Measurements from ENCODE around the gene MAGED1. TPM values are rescaled to one million over a fixed set of nuclear protein-coding genes. Genes with fewer than 3 reads are reported as not detected.
A peak's percentile ranks its signal among the peaks of the same experiment; 100 is the strongest.

Gene MAGED1
- total and polyA plus RNA-seq, 2 of the 8 experiments (the other 6 are each of a cell fraction or from before 2014, with no cell fraction given): 91.0 to 91.1 TPM

DNA sequence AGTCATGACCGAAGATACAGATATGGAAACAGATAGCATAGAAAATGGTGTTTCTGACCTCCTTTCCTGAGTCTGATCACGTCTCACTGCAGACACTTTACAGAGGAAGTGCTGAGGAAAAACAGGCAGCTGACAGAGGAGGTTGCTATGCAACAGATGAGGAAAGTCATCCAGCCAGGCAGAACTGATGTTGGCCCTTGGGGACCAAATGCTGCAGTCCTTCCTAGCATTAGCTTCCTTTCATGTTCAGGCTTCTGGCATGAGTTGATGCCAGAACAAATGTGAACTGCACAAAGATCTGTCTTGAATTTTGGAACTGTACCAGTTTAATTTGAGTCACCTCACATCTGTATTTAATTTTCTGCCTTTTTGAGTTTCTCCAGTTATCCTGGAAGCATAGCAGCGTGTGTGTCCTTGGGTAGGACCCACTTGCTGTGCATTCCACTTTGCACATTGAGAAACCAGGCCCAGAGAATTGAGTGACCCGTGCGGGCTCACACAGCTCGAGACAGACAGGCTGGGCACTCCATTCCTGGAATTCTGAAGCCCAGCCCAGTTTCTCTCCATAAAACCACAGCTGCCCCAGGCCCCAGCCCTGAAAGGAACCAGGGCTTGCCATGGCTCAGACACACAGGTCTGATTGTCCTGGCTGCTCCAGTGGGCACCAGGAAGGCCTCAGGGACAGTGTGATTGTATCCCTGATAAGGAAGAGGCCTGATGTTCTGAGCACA is 1.4 kb upstream of the MAGED1 start:
- no peak overlapping the region for H4K5ac ChIP-seq (ENCODE audit: insufficient read length, low read depth, low read length)
- no peak overlapping the region for H2AK5ac ChIP-seq (ENCODE audit: low read depth, low read length)
- DNase-seq (ENCODE audit: low read depth in 1 of 2, low spot score in 2 of 2): no peak
- POLR2A ChIA-PET (ENCODE audit: partially characterized antibody): interaction anchor here (2.0 to 3.7 kb wide), 2 partner anchors 12 to 39 kb away, joined by 7 to 13 read pairs; no protein-coding TSS in a partner anchor
- H2BK5ac ChIP-seq (ENCODE audit: low read depth, low read length): no peak overlapping the region
- FAIRE-seq: peak; percentile 77
- no peaks in the 10 kb centered on the region for H3K79me2 ChIP-seq (ENCODE audit: control insufficient read depth in 1 of 2, insufficient read depth in 2 of 2, low read length in 2 of 2)
- H3K4me3 ChIP-seq (ENCODE audit: extremely low read depth in 1 of 4, insufficient read depth in 2 of 4, low read depth in 3 of 4, low read length in 4 of 4): no peak overlapping the region
- no peak overlapping the region for H2AFZ ChIP-seq (ENCODE audit: low read length)
- H3K9ac ChIP-seq (replicated peaks in 1 of 4; ENCODE audit: extremely low read depth in 1 of 4, low read depth in 3 of 4, low read length in 3 of 4): no peak overlapping the region
- no peak overlapping the region for H4K91ac ChIP-seq (replicated peaks; ENCODE audit: insufficient read length, low read length)
- H3K14ac ChIP-seq (ENCODE audit: insufficient read length): no peak overlapping the region
- H2BK20ac ChIP-seq (ENCODE audit: low read length): no peak overlapping the region
- no peaks in the 10 kb centered on the region for H3K79me1 ChIP-seq (ENCODE audit: low read depth, low read length)
- no peak overlapping the region for H2BK120ac ChIP-seq (replicated peaks; ENCODE audit: low read depth, low read length)
- CTCF ChIA-PET (ENCODE audit: partially characterized antibody): no interaction called here
- peak overlapping the region in 1 of 2 experiments; percentile 71; a peak in 1 of 4 replicates for H3K4me2 ChIP-seq (ENCODE audit: insufficient read depth in 1 of 2, low read depth in 2 of 2, low read length in 2 of 2)
- no peak overlapping the region for H3K23ac ChIP-seq (ENCODE audit: insufficient read length)
- no peak overlapping the region for H3K4ac ChIP-seq (replicated peaks; ENCODE audit: insufficient read length, low read depth, low read length)
- H4K8ac ChIP-seq (ENCODE audit: extremely low read depth, insufficient read depth, low read length): no peak overlapping the region
- H3K9me3 ChIP-seq (ENCODE audit: insufficient read depth in 2 of 2, low read depth in 1 of 2, low read length in 1 of 2): no peaks in the 10 kb centered on the region
- H3K4me1 ChIP-seq (replicated peaks in 1 of 4; ENCODE audit: control insufficient read depth in 3 of 4, insufficient read depth in 4 of 4, low read length in 3 of 4): peaks cover 0 to 13% (median 4%) of the 10 kb centered on the region in 4 experiments; a peak in 4 of 7 replicates
- peaks cover 5% of the 10 kb centered on the region; the same call in 1 of the 2 replicates for H3K23me2 ChIP-seq (ENCODE audit: low read depth, low read length)
- H3K27me3 ChIP-seq (replicated peaks in 1 of 4; ENCODE audit: control insufficient read depth in 3 of 4, extremely low read depth in 1 of 4, insufficient read depth in 3 of 4, low read length in 3 of 4): no peaks in the 10 kb centered on the region
- H3K36me3 ChIP-seq (ENCODE audit: control insufficient read depth in 2 of 4, insufficient read depth in 4 of 4, low read length in 3 of 4): peaks cover 0 to 15% (median 4%) of the 10 kb centered on the region in 4 experiments; a peak in 5 of 8 replicates
- no peak overlapping the region for H3K18ac ChIP-seq (ENCODE audit: extremely low read depth, low read length)
- no peak overlapping the region for H2BK15ac ChIP-seq (ENCODE audit: low read length)
- no peak overlapping the region for H3K56ac ChIP-seq (replicated peaks; ENCODE audit: insufficient read length, low read depth, low read length)
- H2BK12ac ChIP-seq (ENCODE audit: low read depth, low read length): no peak overlapping the region
- H3K27ac ChIP-seq (ENCODE audit: low read depth, low read length): no peak overlapping the region
- H4K20me1 ChIP-seq (replicated peaks in 1 of 2; ENCODE audit: control insufficient read depth in 1 of 2, insufficient read depth in 2 of 2, low read length in 2 of 2): no peaks in the 10 kb centered on the region
- 85% methylated on average over 5 of the region's 6 CpGs; no CpG with 5 or more reads in 1 of the 2 experiments for WGBS, 2 experiments (ENCODE audit: extremely low coverage in 1 of 2, insufficient coverage in 1 of 2, insufficient read length in 1 of 2, insufficient replicate concordance in 2 of 2, low coverage in 1 of 2, low lambda C conversion rate in 2 of 2, missing lambda C conversion rate in 1 of 2)
- no peak for TF ChIP-seq SIX5 (IDR thresholded peaks at IDR 0.05; ENCODE audit: low read depth, low read length)
- no peak for TF ChIP-seq RFX5 (IDR thresholded peaks at IDR 0.05; ENCODE audit: borderline replicate concordance, low read depth, low read length)
- TF ChIP-seq NANOG (IDR thresholded peaks at IDR 0.05; ENCODE audit: insufficient read depth, low read depth, low read length, poor library complexity, severe bottlenecking): no peak
- no peak for TF ChIP-seq CEBPB (IDR thresholded peaks at IDR 0.05; ENCODE audit: low read depth, low read length)
- TF ChIP-seq FOSL1 (IDR thresholded peaks at IDR 0.05; ENCODE audit: insufficient read depth, low read depth, low read length): no peak
- no peak for TF ChIP-seq SIN3A (conservative IDR thresholded peaks at IDR 0.05 in 1 of 2, IDR thresholded peaks at IDR 0.05 in 1 of 2; ENCODE audit: low read depth in 1 of 2, low read length in 2 of 2)
- TF ChIP-seq RBBP5 (IDR thresholded peaks at IDR 0.05; ENCODE audit: borderline replicate concordance, low read depth, low read length): no peak
- TF ChIP-seq CHD2 (IDR thresholded peaks at IDR 0.05; ENCODE audit: low read length): no peak
- no peak for TF ChIP-seq CREB1 (IDR thresholded peaks at IDR 0.05)
- no peak for TF ChIP-seq GABPA (IDR thresholded peaks at IDR 0.05; ENCODE audit: borderline replicate concordance, insufficient read depth, low read length)
- no peak for TF ChIP-seq HDAC6 (IDR thresholded peaks at IDR 0.05; ENCODE audit: low read depth, low read length)
- no peak for TF ChIP-seq BRCA1 (IDR thresholded peaks at IDR 0.05; ENCODE audit: low read depth, low read length)
- TF ChIP-seq CHD1 (IDR thresholded peaks at IDR 0.05; ENCODE audit: low read depth, low read length): no peak

Data from H1 (cell line).